ENCODE results near the gene EYA3. TPM values are rescaled to one million over a fixed set of nuclear protein-coding genes. Genes with fewer than 3 reads are reported as not detected.
A peak's percentile ranks its signal among the peaks of the same experiment; 100 is the strongest.

The EYA3 gene
- total RNA-seq, 2 experiments from 2014 or later, result 30.1 to 37.1 TPM

DNA sequence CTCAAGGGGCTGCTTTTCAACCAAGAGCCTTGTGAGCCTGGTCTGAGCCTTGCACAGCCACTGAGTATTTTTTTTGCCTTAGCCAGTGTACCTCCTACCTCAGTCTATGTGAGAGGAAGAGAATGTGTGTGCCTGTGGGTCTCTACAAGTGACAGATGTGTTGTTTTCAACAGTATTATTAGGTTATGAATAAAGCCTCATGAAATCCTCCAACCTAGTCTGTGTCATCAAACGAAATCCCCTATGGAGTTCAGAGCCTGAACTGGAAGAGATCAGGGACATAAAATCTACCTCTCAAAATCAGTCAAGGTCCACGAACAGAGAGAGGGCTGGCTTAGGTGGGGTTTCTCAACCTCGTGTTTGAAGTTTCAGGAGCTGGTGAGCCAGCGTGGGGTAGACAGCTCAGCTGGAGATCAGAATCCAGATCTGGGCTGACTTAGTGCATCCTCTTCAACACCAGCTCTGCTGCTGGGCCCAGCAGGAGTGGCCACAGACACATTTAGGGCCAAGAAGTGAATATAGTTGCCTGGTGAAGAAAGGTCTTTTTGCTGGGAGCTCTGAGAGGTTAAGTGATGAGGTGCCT lies 120.4 kb downstream of the EYA3 start:
- DNase-seq, result peak; percentile 24
- Mint-ChIP-seq H3K9me3 (ENCODE audit: low read depth) (no peaks in the 10 kb centered on the region), H3K27ac (peak overlapping the region; percentile 63), H3K27me3 (no peaks in the 10 kb centered on the region), H3K4me1 (peaks cover 22% of the 10 kb centered on the region), H3K36me3 (ENCODE audit: low read depth) (peaks cover 3% of the 10 kb centered on the region), H3K4me3 (no peak overlapping the region)
- ChIA-PET CTCF (interaction anchor here (1.2 to 1.7 kb wide), 2 partner anchors 12 to 27 kb away, joined by 3 to 7 read pairs; no protein-coding TSS in a partner anchor), POLR2A (interaction anchor here (0.6 to 0.9 kb wide), 2 partner anchors 229 to 681 kb away, joined by 3 to 4 read pairs; partner anchors contain the start of gene RNU11)
- intact Hi-C loops (cut with DNase I, micrococcal nuclease), result no loop called here
- ATAC-seq, result peak; percentile 67

GRCh38 chr1:27967106-27967883 lies 121.1 kb downstream of the EYA3 start:
- Mint-ChIP-seq H3K36me3 (ENCODE audit: low read depth) (peaks cover 3% of the 10 kb centered on the region), H3K4me3 (no peak overlapping the region), H3K27ac (peak overlapping the region; percentile 63), H3K9me3 (ENCODE audit: low read depth) (no peaks in the 10 kb centered on the region), H3K27me3 (no peaks in the 10 kb centered on the region), H3K4me1 (peaks cover 22% of the 10 kb centered on the region)
- intact Hi-C loops (cut with DNase I, micrococcal nuclease), result no loop called here
- DNase-seq (no peak), ATAC-seq (no peak)
- CTCF ChIA-PET, result interaction anchor here (0.9 to 1.7 kb wide), 3 partner anchors 12 to 27 kb away, joined by 3 to 7 read pairs (median 3); no protein-coding TSS in a partner anchor
- POLR2A ChIA-PET, result interaction anchor here (0.9 kb wide), 1 partner anchor 681 kb away, joined by 3 read pairs; the partner anchor contains the start of gene RNU11

GRCh38 chr1:27966402-27967105 lies 121.9 kb downstream of the EYA3 start:
- CTCF ChIA-PET, result interaction anchor here (0.6 to 1.2 kb wide), 3 partner anchors 12 to 26 kb away, joined by 3 read pairs; no protein-coding TSS in a partner anchor
- ATAC-seq, result no peak
- intact Hi-C loops (cut with DNase I, micrococcal nuclease), result no loop called here
- no peak overlapping the region for H3K4me3 Mint-ChIP-seq
- peaks cover 3% of the 10 kb centered on the region for H3K36me3 Mint-ChIP-seq (ENCODE audit: low read depth)
- no peaks in the 10 kb centered on the region for H3K9me3 Mint-ChIP-seq (ENCODE audit: low read depth)
- H3K4me1 Mint-ChIP-seq, result peaks cover 24% of the 10 kb centered on the region
- H3K27me3 Mint-ChIP-seq, result no peaks in the 10 kb centered on the region
- H3K27ac Mint-ChIP-seq, result peak overlapping the region; percentile 51
- POLR2A ChIA-PET, result no interaction called here
- DNase-seq, result no peak

DNA sequence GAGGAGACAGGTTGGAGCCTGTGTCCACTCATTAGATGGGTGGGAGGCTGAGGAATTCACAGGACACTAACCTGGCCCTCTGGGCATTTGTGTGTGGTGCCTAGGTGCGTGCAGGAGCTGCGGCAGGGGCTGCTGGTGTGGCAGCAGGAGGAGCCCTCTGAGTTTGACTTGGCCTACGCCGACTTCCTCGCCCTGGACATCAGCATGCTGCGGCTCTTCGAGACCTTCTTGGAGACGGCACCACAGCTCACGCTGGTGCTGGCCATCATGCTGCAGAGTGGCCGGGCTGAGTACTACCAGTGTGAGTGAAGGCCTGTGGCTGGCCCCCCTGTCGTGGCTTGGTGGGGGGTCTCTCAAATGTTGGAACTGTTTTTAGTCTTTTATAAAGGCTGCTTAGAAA lies 125.0 kb downstream of the EYA3 start:
- no peaks in the 10 kb centered on the region for H3K9me3 Mint-ChIP-seq (ENCODE audit: low read depth)
- ATAC-seq, result no peak
- no peaks in the 10 kb centered on the region for H3K27me3 Mint-ChIP-seq
- no peak for DNase-seq
- ChIA-PET CTCF (interaction anchor here (0.8 kb wide), 1 partner anchor 108 kb away, joined by 3 read pairs; no protein-coding TSS in a partner anchor), POLR2A (no interaction called here)
- H3K4me1 Mint-ChIP-seq, result peaks cover 19% of the 10 kb centered on the region
- H3K27ac Mint-ChIP-seq, result no peak overlapping the region
- no peak overlapping the region for H3K4me3 Mint-ChIP-seq
- intact Hi-C loops (cut with DNase I, micrococcal nuclease), result no loop called here
- peaks cover 3% of the 10 kb centered on the region for H3K36me3 Mint-ChIP-seq (ENCODE audit: low read depth)

GRCh38 chr1:27961646-27962221 lies 126.7 kb downstream of the EYA3 start:
- CTCF ChIA-PET, result interaction anchor here (0.6 kb wide), 2 partner anchors 10 to 101 kb away, joined by 3 to 5 read pairs; no protein-coding TSS in a partner anchor
- Mint-ChIP-seq H3K9me3 (ENCODE audit: low read depth) (no peaks in the 10 kb centered on the region), H3K27me3 (no peaks in the 10 kb centered on the region), H3K4me1 (peaks cover 17% of the 10 kb centered on the region), H3K27ac (peak overlapping the region; percentile 15), H3K4me3 (peak overlapping the region; percentile 77), H3K36me3 (ENCODE audit: low read depth) (peaks cover 2% of the 10 kb centered on the region)
- POLR2A ChIA-PET, result interaction anchor here (0.6 kb wide), 2 partner anchors 106 to 550 kb away, joined by 3 to 9 read pairs; no protein-coding TSS in a partner anchor
- intact Hi-C loops (cut with DNase I, micrococcal nuclease), result no loop called here
- no peak for ATAC-seq
- no peak for DNase-seq

- H3K27ac Mint-ChIP-seq, result peak overlapping the region; percentile 58
- no peaks in the 10 kb centered on the region for H3K36me3 Mint-ChIP-seq (ENCODE audit: low read depth)
- H3K4me3 Mint-ChIP-seq, result peak overlapping the region; percentile 77
- intact Hi-C loops (cut with DNase I, micrococcal nuclease), result loop anchor here in 1 of 2 experiments (1.0 kb wide), 1 partner anchor 127 kb away; the partner anchor contains the start of gene EYA3
- POLR2A ChIA-PET, result interaction anchor here (0.6 kb wide), 3 partner anchors 17 to 551 kb away, joined by 3 to 9 read pairs (median 7); no protein-coding TSS in a partner anchor
- ATAC-seq (no peak), DNase-seq (no peak)
- H3K4me1 Mint-ChIP-seq, result peaks cover 17% of the 10 kb centered on the region
- H3K27me3 Mint-ChIP-seq, result no peaks in the 10 kb centered on the region
- no peaks in the 10 kb centered on the region for H3K9me3 Mint-ChIP-seq (ENCODE audit: low read depth)
- CTCF ChIA-PET, result interaction anchor here (0.6 to 1.5 kb wide), 2 partner anchors 100 to 103 kb away, joined by 3 to 5 read pairs; no protein-coding TSS in a partner anchor
Observed at GRCh38 chr1:27960762-27961645, 127.4 kb downstream of the EYA3 start.

DNA sequence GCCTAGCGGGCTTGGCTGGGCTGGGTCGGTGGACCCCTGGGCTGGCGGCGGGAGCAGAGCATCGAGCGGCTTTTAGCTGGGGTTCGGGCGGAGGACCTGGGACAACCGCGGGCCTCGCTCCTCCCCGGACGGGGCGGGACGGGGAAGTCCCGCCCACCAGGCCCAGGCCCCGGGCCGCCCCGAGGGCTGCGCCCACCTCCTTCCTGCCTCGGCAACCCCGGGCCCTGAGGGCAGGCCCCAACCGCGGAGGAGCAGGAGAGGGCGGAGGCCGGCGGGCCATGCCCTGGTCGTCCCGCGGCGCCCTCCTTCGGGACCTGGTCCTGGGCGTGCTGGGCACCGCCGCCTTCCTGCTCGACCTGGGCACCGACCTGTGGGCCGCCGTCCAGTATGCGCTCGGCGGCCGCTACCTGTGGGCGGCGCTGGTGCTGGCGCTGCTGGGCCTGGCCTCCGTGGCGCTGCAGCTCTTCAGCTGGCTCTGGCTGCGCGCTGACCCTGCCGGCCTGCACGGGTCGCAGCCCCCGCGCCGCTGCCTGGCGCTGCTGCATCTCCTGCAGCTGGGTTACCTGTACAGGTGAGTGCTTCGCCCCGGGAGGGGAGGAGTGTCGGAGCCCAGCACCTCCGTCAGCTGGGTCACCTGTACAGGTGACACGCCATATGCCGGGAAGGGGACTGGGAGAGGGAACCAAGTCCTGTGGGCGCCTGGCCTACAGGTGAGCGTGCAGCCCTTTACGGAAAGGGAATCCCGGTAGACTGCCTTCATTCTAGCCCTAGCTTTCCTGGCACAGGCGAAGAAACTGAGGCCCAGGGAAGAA lies 128.4 kb downstream of the EYA3 start, which contains the start of gene XKR8:
Gene XKR8 (plus strand): TSS at position 182 of the 812 bp plus-strand sequence. CDS start 97 bp downstream, at position 279.
- Mint-ChIP-seq H3K27me3 (no peaks in the 10 kb centered on the region), H3K36me3 (ENCODE audit: low read depth) (no peaks in the 10 kb centered on the region), H3K4me1 (peaks cover 17% of the 10 kb centered on the region), H3K27ac (peak within 1 kb of the TSS; percentile 84), H3K9me3 (ENCODE audit: low read depth) (no peaks in the 10 kb centered on the region), H3K4me3 (peak within 1 kb of the TSS; percentile 77)
- POLR2A ChIA-PET, result interaction anchor here (0.6 kb wide), 2 partner anchors 16 to 22 kb away, joined by 3 to 7 read pairs; no protein-coding TSS in a partner anchor
- CTCF ChIA-PET, result interaction anchor here (0.6 to 1.5 kb wide), 2 partner anchors 102 to 353 kb away, joined by 3 to 5 read pairs; no protein-coding TSS in a partner anchor
- ATAC-seq, result peak; percentile 98
- intact Hi-C loops (cut with DNase I, micrococcal nuclease), result loop anchor here (1.0 to 5.0 kb wide), 5 partner anchors 88 to 275 kb away; partner anchors contain the start of genes EYA3 (in 1 of the 2), PPP1R8 (in 1 of the 2) and THEMIS2 (in 1 of the 2)
- DNase-seq, result peak; percentile 89

DNA sequence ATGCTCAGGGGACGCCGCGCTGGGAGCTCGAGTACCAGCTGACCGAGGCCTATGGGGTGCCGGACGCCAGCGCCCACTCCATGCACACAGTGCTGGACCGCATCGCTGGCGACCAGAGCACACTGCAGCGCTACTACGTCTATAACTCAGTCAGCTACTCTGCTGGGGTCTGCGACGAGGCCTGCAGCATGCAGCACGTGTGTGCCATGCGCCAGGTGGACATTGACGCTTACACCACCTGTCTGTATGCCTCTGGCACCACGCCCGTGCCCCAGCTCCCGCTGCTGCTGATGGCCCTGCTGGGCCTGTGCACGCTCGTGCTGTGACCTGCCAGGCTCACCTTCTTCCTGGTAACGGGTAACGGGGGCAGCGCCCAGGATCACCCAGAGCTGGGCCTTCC lies 129.9 kb downstream of the EYA3 start:
- ATAC-seq, result no peak
- intact Hi-C loops (cut with DNase I, micrococcal nuclease), result loop anchor here in 1 of 2 experiments (5.0 kb wide), 1 partner anchor 101 kb away; no protein-coding TSS in a partner anchor
- H3K27ac Mint-ChIP-seq, result peak overlapping the region; percentile 84
- POLR2A ChIA-PET, result no interaction called here
- H3K36me3 Mint-ChIP-seq (ENCODE audit: low read depth), result no peaks in the 10 kb centered on the region
- DNase-seq, result no peak
- H3K9me3 Mint-ChIP-seq (ENCODE audit: low read depth), result no peaks in the 10 kb centered on the region
- H3K4me1 Mint-ChIP-seq, result peaks cover 17% of the 10 kb centered on the region
- no peaks in the 10 kb centered on the region for H3K27me3 Mint-ChIP-seq
- CTCF ChIA-PET, result interaction anchor here (1.4 kb wide), 1 partner anchor 18 kb away, joined by 3 read pairs; no protein-coding TSS in a partner anchor
- H3K4me3 Mint-ChIP-seq, result peak overlapping the region; percentile 77

DNA sequence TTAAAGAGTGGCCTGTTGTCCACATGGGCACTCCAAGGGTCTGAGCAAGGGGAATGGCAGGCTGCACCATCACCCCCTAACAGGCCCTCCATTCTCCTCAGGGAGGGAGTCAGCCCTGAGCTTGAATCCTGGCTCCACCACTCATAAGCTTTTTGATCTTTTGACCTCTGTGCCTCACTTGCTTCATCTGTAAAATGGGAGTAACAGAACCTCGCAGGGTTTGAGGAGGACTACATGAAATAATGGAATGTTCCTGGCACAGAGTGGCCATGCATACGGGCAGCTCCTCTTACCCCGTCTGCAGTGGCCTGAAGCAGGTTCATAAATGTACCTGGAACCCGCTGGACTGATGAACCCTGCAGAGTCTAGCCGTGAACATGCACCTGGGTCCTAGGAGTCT lies 130.8 kb downstream of the EYA3 start:
- H3K27me3 Mint-ChIP-seq, result no peaks in the 10 kb centered on the region
- DNase-seq (no peak), ATAC-seq (no peak)
- no peak overlapping the region for H3K4me3 Mint-ChIP-seq
- H3K27ac Mint-ChIP-seq, result no peak overlapping the region
- ChIA-PET POLR2A (no interaction called here), CTCF (interaction anchor here (1.2 to 1.4 kb wide), 2 partner anchors 17 to 22 kb away, joined by 3 to 4 read pairs; no protein-coding TSS in a partner anchor)
- intact Hi-C loops (cut with DNase I, micrococcal nuclease), result loop anchor here in 1 of 2 experiments (5.0 kb wide), 1 partner anchor 100 kb away; no protein-coding TSS in a partner anchor
- H3K4me1 Mint-ChIP-seq, result peaks cover 17% of the 10 kb centered on the region
- no peaks in the 10 kb centered on the region for H3K36me3 Mint-ChIP-seq (ENCODE audit: low read depth)
- H3K9me3 Mint-ChIP-seq (ENCODE audit: low read depth), result no peaks in the 10 kb centered on the region

All from activated CD4-positive, alpha-beta T cell treated with anti-CD3 and anti-CD28 coated beads for 36 hours (primary cell).